CD4-positive, alpha-beta T cell treated with Interleukin-4 for 1 hour (primary cell): ENCODE data around the gene PCNX3.
A peak's percentile ranks its signal among the peaks of the same experiment; 100 is the strongest.
"Not testable (repeated sequence)": the region's sequence is repeated elsewhere in the genome, so short reads cannot be mapped to it uniquely, and the experiment has no call there.

Experiments used
- DNase-seq, 2 donors: peaks; one replicate each; pipeline ENCODE4 v3.0.0-alpha.2; 2020 to 2022

The PCNX3 gene

GRCh38 chr11:65621460-65621859 lies 5.9 kb downstream of the PCNX3 start:
- no peak for DNase-seq

- no peak for DNase-seq
These were observed 6.4 kb downstream of the PCNX3 start for GRCh38 chr11:65622011-65622410.

- no peak for DNase-seq
These were observed 7.6 kb downstream of the PCNX3 start for GRCh38 chr11:65623177-65623576.

- DNase-seq: no peak
These were observed 8.5 kb downstream of the PCNX3 start for GRCh38 chr11:65623852-65624616.

GRCh38 chr11:65624931-65625627 lies 9.5 kb downstream of the PCNX3 start:
- no peak for DNase-seq

- DNase-seq: peak; percentile 70 to 78
These were observed 10.2 kb downstream of the PCNX3 start for GRCh38 chr11:65625628-65626342.

- DNase-seq: no peak
These were observed 11.6 kb downstream of the PCNX3 start for GRCh38 chr11:65627202-65627601.

- DNase-seq: no peak
These were observed 14.0 kb downstream of the PCNX3 start for GRCh38 chr11:65629579-65629978.

GRCh38 chr11:65630215-65630614 lies 14.6 kb downstream of the PCNX3 start:
- no peak for DNase-seq

GRCh38 chr11:65633390-65634108 lies 18.0 kb downstream of the PCNX3 start:
- no peak for DNase-seq

GRCh38 chr11:65634109-65634436 lies 18.5 kb downstream of the PCNX3 start:
- DNase-seq: no peak

- DNase-seq: no peak
These were observed 18.9 kb downstream of the PCNX3 start for GRCh38 chr11:65634440-65634839.

GRCh38 chr11:65634905-65635731 lies 19.5 kb downstream of the PCNX3 start:
- no peak for DNase-seq

GRCh38 chr11:65636108-65637031 lies 20.8 kb downstream of the PCNX3 start:
- no peak for DNase-seq

GRCh38 chr11:65637032-65637557 lies 21.5 kb downstream of the PCNX3 start:
- DNase-seq: no peak

GRCh38 chr11:65637794-65638419 lies 22.3 kb downstream of the PCNX3 start, which contains the start of gene SIPA1:
Gene SIPA1 (plus strand): TSS chr11:65638101. CDS start chr11:65640922, 2,821 bp downstream.
- peak; percentile 71 to 75 for DNase-seq

- DNase-seq: not testable (repeated sequence)
These were observed 23.6 kb downstream of the PCNX3 start for GRCh38 chr11:65639228-65639597.

GRCh38 chr11:65639623-65640482 lies 24.3 kb downstream of the PCNX3 start:
- DNase-seq: peak; percentile 88 to 95
